Bronchial epithelial cell (primary cell): ENCODE results near the gene LATS2. TPM values are rescaled to one million over a fixed set of nuclear protein-coding genes. Genes with fewer than 3 reads are reported as not detected.
"Not testable (repeated sequence)": the region's sequence is repeated elsewhere in the genome, so short reads cannot be mapped to it uniquely, and the experiment has no call there.

Experiments used
- DNase-seq: peaks from one replicate; pipeline ENCODE4 v3.0.0-alpha.2; 2010; ENCODE audit warnings: low read depth
- FAIRE-seq: peaks from 2 replicates; lab custom pipeline; 2011; peaks lifted over from hg19 to GRCh38; lab: Jason Lieb, UNC
- H3K27me3 ChIP-seq: 2 replicates; pipeline ENCODE4 v1.5.1; 2011; ENCODE audit warnings: low read length; ENCODE audit not compliant: control insufficient read depth, insufficient read depth
- H3K36me3 ChIP-seq: 2 replicates; pipeline ENCODE4 v1.5.1; 2011; ENCODE audit warnings: low read length; ENCODE audit not compliant: control insufficient read depth, insufficient read depth
- H3K4me3 ChIP-seq: 2 replicates; pipeline ENCODE4 v1.5.1; 2011; ENCODE audit warnings: mild to moderate bottlenecking, low read depth, low read length, control low read depth
- CTCF ChIP-seq: IDR thresholded peaks from 2 replicates; pipeline ENCODE4 v1.5.1; 2011; ENCODE audit warnings: mild to moderate bottlenecking, moderate library complexity, low read length, control low read depth, inconsistent platforms; ENCODE audit not compliant: insufficient read depth, severe bottlenecking
- total RNA-seq: library from RNA; depleted of rRNA; stranded (reverse); fragments of >200 nt; gene quantifications from 2 replicates; pipeline ENCODE4 v1.2.1, GENCODE V29; 2014

The LATS2 gene
- total RNA-seq, 1 donor from 2014 or later: 5.3 TPM

- FAIRE-seq: no peak
- no peaks in the 10 kb centered on the region for H3K36me3 ChIP-seq
- TF ChIP-seq CTCF: no peak
- DNase-seq: no peak
- H3K4me3 ChIP-seq: no peak overlapping the region
- H3K27me3 ChIP-seq: no peaks in the 10 kb centered on the region
Measured at GRCh38 chr13:20945952-20946383, 115.4 kb downstream of the LATS2 start.

DNA sequence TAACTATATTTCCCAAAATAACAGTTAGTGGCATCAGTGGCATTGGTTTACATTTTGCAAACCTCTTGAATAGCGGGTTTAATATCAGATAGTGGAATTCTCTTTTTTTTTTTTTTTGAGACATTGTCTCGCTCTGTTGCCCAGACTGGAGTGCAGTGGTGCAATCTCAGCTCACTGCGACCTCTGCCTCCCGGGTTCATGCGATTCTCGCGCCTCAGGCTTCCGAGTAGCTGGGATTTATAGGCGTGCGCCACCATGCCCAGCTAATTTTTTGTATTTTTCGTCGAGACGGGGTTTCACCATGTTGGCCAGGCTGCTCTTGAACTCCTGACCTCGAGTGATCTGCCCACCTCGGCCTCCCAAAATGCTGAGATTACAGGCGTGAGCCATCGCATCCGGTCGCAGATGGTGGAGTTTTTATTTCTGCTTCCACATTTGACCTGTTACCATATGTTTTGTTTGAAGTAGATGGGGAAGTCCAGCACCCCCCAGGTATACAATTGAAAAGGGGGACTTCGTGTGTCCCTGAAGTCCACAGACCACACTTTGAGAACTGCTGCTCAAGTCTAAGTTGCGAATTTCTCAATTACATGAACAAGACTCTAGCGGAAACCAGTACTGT, 118.3 kb downstream of the LATS2 start:
- no peak for DNase-seq
- FAIRE-seq: peak; percentile 83
- Histone ChIP-seq H3K27me3 (no peaks in the 10 kb centered on the region), H3K4me3 (no peak overlapping the region), H3K36me3 (no peaks in the 10 kb centered on the region)
- no peak for TF ChIP-seq CTCF

GRCh38 chr13:20940511-20940910, 120.9 kb downstream of the LATS2 start:
- DNase-seq, H3K4me3 ChIP-seq, FAIRE-seq, H3K36me3 ChIP-seq, H3K27me3 ChIP-seq: not testable (repeated sequence)

DNA sequence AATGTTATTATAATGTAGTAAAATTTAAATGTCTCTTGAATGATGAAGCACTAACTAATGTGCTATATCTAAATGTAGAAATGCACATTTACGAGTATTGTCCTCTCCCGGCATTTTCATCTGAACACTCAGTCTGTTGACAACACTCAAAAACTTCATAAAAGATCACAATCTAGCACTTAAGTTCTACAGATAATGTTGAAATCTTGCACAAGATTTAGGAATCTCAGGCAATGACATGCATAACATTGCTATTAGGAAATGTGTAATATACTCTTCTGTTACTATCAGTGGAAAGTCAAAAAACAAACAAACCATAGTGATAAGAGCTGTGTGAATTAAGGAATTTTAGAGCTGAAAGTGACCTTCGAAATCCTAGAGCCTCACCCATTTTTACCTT, 121.3 kb downstream of the LATS2 start:
- Histone ChIP-seq H3K27me3 (no peaks in the 10 kb centered on the region), H3K36me3 (no peaks in the 10 kb centered on the region), H3K4me3 (no peak overlapping the region)
- no peak for TF ChIP-seq CTCF
- no peak for FAIRE-seq
- peak; percentile 47 for DNase-seq

- Histone ChIP-seq H3K36me3 (no peaks in the 10 kb centered on the region), H3K4me3 (no peak overlapping the region), H3K27me3 (no peaks in the 10 kb centered on the region)
- TF ChIP-seq CTCF: no peak
- DNase-seq (peak; percentile 44), FAIRE-seq (no peak)
Measured at GRCh38 chr13:20939662-20940061, 121.7 kb downstream of the LATS2 start.

DNA sequence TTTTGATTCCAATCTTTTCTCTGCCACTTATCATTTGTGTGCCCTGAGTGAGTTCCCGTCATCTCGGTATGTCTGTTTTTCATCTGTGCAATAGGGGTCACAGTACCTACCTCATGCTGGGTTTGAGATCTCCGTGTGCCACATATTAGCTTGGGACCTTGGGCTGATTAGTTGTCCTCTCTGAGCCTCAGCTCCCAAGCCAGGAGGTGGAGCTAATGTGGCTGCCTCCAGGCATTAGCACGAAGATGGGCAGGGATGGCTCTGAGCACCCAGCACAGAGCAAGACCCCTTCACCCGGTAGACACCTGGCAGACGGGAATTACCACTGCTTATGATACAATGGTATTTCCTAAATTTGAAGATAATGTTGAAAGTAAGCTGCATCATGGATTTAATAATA, 123.1 kb downstream of the LATS2 start:
- no peaks in the 10 kb centered on the region for H3K27me3 ChIP-seq
- no peaks in the 10 kb centered on the region for H3K36me3 ChIP-seq
- DNase-seq (no peak), FAIRE-seq (no peak)
- no peak overlapping the region for H3K4me3 ChIP-seq
- TF ChIP-seq CTCF: no peak
